AG09309 (cell line): ENCODE measurements around the gene C17orf75.

Experiments
- DNase-seq: peaks from one replicate; pipeline ENCODE4 v3.0.0-alpha.2; 2010; ENCODE audit warnings: low read depth
- H3K4me3 ChIP-seq: 2 replicates; pipeline ENCODE4 v1.5.1; 2011; ENCODE audit warnings: mild to moderate bottlenecking, low read depth, low read length, moderate library complexity; ENCODE audit not compliant: control insufficient read depth
- TF ChIP-seq, protein P1 (sequence below): IDR thresholded peaks from 2 replicates; pipeline ENCODE4 v1.5.1; 2011; ENCODE audit warnings: mild to moderate bottlenecking, low read depth, low read length, inconsistent platforms; ENCODE audit not compliant: insufficient read depth, control insufficient read depth; ENCODE audit errors: missing control alignments

Gene C17orf75

DNA sequence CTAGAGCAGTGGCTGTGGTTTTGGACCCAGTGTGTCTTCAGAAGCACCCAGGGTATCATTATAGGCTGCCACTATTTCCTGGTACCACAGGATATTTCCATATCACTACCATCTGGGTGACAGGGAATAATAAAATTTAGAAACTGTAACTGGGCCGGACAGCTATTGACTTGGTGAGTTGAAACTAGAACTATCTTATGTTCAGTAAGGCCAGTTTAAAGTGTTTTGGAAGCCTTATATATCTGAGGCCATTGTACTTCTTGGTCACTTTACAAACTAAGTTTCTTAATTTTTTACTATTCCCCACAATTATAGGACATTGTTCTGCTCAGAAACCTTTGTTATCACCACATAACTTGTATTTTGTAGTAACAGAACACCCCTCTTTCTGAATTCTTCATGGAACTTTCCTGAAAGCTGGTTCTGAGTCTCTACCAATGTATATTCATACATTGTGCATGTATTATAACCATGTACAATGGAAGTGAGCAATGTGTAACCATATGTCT lies 42.0 kb upstream of the C17orf75 start:
- no peak for DNase-seq
- TF ChIP-seq, protein P1, sequence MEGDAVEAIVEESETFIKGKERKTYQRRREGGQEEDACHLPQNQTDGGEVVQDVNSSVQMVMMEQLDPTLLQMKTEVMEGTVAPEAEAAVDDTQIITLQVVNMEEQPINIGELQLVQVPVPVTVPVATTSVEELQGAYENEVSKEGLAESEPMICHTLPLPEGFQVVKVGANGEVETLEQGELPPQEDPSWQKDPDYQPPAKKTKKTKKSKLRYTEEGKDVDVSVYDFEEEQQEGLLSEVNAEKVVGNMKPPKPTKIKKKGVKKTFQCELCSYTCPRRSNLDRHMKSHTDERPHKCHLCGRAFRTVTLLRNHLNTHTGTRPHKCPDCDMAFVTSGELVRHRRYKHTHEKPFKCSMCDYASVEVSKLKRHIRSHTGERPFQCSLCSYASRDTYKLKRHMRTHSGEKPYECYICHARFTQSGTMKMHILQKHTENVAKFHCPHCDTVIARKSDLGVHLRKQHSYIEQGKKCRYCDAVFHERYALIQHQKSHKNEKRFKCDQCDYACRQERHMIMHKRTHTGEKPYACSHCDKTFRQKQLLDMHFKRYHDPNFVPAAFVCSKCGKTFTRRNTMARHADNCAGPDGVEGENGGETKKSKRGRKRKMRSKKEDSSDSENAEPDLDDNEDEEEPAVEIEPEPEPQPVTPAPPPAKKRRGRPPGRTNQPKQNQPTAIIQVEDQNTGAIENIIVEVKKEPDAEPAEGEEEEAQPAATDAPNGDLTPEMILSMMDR = no peak

DNA sequence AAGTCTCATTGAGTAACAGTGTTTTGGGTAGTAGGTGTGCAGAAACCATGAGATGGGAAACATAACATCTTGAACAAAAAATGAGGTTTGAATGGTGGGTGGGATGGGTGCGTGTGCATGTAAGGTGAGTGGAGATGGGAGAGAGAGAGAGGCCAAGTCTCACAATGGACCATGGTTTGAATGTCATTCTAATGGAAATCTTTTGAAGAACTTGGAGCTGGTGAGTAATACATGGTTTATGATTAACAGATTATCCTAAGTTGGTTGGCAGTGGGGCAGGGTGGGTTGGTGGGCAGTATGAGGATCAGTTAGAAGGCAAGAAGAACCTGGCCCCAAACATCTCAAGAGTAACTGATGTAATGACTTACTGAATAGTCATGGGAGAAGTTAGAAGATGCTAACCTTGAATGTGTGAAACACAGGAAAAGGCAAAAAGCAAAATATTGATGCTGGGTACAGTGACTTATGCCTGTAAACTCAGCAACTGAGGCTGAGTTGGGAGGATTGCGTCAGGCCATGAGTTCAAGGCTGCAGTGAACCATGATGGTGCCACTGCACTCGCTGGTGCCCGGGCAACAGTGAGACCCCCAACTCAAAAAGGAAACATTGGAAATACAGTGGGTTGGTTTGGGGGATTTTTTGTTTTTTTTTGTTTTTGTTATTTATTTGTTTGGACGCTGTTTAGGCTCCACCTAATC lies 40.7 kb upstream of the C17orf75 start:
- DNase-seq = no peak
- TF ChIP-seq, protein P1 = no peak
- no peak overlapping the region for H3K4me3 ChIP-seq

More for the DNA sequence above, 42.0 kb upstream of the C17orf75 start:
- no peak overlapping the region for H3K4me3 ChIP-seq

DNA sequence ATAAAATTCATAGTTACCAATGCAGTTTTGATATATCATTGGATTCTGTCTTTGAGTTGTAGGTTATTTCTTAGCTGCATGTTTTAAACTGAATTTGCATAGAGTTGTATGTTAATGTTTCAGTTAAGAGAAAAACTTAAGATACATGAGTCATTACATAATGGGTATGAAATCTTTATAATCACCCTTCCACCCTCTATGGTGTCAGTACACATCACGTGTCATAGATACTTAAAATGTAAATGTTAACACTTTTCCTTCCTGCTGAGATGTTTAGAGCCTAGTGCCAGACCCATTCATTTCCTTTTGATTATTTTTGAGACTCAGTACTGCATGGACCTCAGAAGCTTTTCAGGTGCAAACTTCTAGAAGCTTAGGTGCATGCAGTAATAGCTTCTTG lies 28.5 kb upstream of the C17orf75 start:
- TF ChIP-seq, protein P1 = no peak
- DNase-seq = no peak
- no peak overlapping the region for H3K4me3 ChIP-seq

DNA sequence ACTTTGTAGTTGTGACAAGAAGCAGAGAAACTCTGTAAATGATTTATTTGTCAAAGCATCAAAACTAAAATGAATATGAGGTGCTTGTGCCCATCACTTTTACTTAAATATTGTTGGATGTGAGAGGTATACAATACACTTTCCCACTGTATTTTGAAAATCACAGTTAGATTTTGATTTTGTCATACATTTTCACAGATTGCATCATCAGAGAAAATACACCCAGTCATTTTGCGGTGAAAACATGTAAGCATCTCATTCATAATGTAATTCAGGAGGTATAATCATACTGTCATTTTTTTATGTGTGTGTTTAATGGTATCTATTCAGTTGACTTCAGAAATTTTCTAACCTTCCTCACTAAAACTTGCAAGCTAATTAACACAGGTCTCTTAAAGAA lies 19.3 kb upstream of the C17orf75 start:
- no peak for DNase-seq
- H3K4me3 ChIP-seq = no peak overlapping the region
- TF ChIP-seq, protein P1 = no peak

DNA sequence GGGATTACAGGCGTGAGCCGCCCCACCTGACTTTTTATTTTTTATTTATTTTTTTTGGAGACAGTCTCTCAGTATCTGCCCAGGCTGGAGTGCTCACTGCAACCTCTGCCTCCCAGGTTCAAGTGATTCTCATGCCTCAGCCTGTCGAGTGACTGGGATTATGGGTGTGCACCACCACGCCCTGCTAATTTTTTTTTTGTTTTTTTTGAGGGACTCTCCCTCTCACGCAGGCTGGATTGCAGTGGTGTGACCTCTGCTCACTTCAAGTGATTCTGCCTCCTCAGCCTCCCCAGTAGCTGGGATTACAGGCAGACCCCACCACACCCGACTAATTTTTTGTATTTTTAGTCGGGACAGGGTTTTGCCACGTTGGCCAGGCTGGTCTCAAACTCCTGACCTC lies 15.6 kb upstream of the C17orf75 start:
- no peak for DNase-seq

DNA sequence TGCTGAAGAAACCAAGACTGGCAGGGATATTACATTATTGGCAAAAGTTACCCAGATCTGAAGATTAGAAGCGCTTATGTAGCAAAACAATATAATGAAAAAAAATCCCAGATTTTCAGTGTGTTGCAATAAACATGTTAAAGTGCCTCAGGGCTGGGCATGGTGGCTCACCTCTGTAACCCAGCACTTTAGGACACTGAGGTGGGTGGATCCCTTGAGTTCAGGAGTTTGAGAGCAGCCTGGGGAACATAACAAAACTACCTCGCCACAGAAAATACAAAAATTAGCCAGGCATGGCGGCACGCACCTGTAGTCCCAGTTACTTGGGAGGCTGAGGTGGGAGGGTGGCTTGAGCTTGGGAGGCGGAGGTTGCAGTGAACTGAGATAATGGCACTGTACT lies 14.8 kb upstream of the C17orf75 start:
- no peak overlapping the region for H3K4me3 ChIP-seq
- TF ChIP-seq, protein P1 = no peak
- DNase-seq = no peak

More for the DNA sequence above, 15.6 kb upstream of the C17orf75 start:
- no peak overlapping the region for H3K4me3 ChIP-seq
- TF ChIP-seq, protein P1 = no peak
